ENCODE measurements around the gene MTG1.
"Not testable (repeated sequence)": the region's sequence is repeated elsewhere in the genome, so short reads cannot be mapped to it uniquely, and the experiment has no call there.

The MTG1 gene

GRCh38 chr10:133421336-133422222 is 27.6 kb downstream of the MTG1 start:
- TF ChIP-seq CTCF (conservative IDR thresholded peaks at IDR 0.05; ENCODE audit: low read length): no peak
- no peak for DNase-seq (ENCODE audit: low read depth)
- no peak overlapping the region for H3K4me3 ChIP-seq (ENCODE audit: low read length)

- no peak for TF ChIP-seq CTCF (conservative IDR thresholded peaks at IDR 0.05; ENCODE audit: low read length)
These were observed 28.4 kb downstream of the MTG1 start for GRCh38 chr10:133422223-133422806.

GRCh38 chr10:133422807-133423771 is 29.1 kb downstream of the MTG1 start:
- no peak for TF ChIP-seq CTCF (conservative IDR thresholded peaks at IDR 0.05; ENCODE audit: low read length)
- no peak for DNase-seq (ENCODE audit: low read depth)
- H3K4me3 ChIP-seq (ENCODE audit: low read length): no peak overlapping the region

More at GRCh38 chr10:133422223-133422806, 28.4 kb downstream of the MTG1 start:
- H3K4me3 ChIP-seq (ENCODE audit: low read length): no peak overlapping the region
- no peak for DNase-seq (ENCODE audit: low read depth)

- DNase-seq (ENCODE audit: low read depth); H3K4me3 ChIP-seq (ENCODE audit: low read length): not testable (repeated sequence)
These were observed 30.1 kb downstream of the MTG1 start for GRCh38 chr10:133424102-133424501.

- not testable (repeated sequence) for DNase-seq (ENCODE audit: low read depth); H3K4me3 ChIP-seq (ENCODE audit: low read length)
These were observed 30.6 kb downstream of the MTG1 start, which contains the start of gene SPRN for GRCh38 chr10:133424601-133425000. Gene SPRN, minus strand, starts transcription at chr10:133424625. Its CDS starts 944 bp downstream, at chr10:133423681.

- DNase-seq (ENCODE audit: low read depth); H3K4me3 ChIP-seq (ENCODE audit: low read length): not testable (repeated sequence)
These were observed 35.6 kb downstream of the MTG1 start for GRCh38 chr10:133429571-133429970.

GRCh38 chr10:133431888-133432613 is 38.1 kb downstream of the MTG1 start:
- DNase-seq (ENCODE audit: low read depth); H3K4me3 ChIP-seq (ENCODE audit: low read length): not testable (repeated sequence)

GRCh38 chr10:133432789-133433188 is 38.8 kb downstream of the MTG1 start:
- not testable (repeated sequence) for H3K4me3 ChIP-seq (ENCODE audit: low read length); DNase-seq (ENCODE audit: low read depth)

- peak; percentile 36 for TF ChIP-seq CTCF (conservative IDR thresholded peaks at IDR 0.05; ENCODE audit: low read length)
- no peak for DNase-seq (ENCODE audit: low read depth)
- no peak overlapping the region for H3K4me3 ChIP-seq (ENCODE audit: low read length)
These were observed 44.8 kb downstream of the MTG1 start for GRCh38 chr10:133438711-133439273.
